NCI-H748 (cell line): ENCODE measurements around the gene GLIS1.

Source experiments
- DNase-seq: peaks from one replicate; lab custom pipeline; 2025; ENCODE audit not compliant: unreplicated experiment; lab: John Stamatoyannopoulos, UW

GLIS1 gene

DNA sequence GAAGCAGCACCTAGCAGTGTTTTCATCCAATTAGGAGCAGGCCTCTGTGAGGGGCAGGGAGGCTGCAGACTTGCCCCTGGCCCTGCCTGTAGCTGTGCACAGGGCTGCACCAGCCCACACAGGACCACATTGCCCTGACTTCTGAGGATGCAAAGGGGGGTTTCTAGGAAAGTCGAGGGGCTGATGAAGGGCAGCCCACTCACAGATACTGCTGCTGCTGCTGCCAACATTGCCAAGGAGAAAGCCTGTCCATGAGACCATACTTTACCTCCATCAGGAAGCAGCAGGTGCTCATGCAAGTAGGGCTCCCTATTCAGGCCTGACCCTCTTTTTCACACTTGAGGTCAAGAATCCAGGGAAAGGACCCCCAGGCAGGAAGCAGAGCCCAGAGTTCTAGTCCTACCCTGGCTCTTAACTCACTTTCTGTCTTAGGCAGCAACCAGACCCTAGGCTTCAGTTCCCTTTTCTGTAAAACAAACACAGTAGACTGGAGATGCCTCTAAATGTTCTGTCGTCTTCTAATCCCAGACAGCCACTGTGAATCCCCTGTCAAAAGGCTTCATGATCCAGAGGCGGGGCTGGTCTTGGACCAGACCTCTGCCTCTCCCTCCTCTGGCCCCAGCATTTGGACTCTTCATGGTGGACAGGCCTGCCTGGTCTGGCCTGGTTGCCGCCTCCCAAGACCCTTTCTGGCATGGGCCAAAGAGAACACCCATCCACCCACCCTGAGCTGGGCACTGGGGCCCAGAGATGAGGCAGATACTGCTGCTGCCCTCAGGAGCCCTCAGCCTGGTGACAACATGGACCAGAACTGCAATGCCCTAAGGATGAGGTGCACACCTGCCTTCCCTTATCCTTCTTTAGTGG, 120.2 kb downstream of the GLIS1 start:
- no peak for DNase-seq

DNA sequence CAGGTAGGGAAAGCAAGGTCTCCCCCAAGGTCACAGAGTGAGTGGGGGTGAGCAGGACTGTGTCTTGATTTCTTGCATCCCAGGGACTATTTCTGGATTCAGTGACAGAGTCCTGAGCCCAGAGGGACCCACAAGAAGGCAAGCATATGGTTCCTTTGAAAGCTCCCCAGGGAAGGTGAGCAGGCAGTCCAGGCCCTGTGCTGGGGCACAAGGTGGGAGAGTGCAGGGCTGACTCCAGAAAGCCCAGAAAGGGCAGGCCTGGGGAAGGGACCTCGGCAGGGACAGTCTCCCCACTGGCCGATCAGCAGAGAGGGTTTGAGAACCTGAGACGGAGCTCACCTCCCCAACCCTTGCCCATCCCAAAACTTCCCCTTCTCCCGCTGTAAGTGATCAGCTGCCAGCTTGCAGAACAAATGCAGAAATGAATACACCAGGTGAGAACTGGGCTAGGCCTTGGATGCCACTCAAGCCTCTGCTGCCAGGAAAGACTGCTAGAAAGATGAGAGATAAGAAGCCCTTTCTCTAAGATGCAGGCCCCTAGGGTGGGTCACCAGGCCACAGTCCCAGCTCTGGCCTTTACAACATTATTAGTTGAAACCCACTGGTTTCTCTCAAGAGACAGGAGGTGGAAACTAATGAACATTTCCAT, 121.0 kb downstream of the GLIS1 start:
- no peak for DNase-seq

DNA sequence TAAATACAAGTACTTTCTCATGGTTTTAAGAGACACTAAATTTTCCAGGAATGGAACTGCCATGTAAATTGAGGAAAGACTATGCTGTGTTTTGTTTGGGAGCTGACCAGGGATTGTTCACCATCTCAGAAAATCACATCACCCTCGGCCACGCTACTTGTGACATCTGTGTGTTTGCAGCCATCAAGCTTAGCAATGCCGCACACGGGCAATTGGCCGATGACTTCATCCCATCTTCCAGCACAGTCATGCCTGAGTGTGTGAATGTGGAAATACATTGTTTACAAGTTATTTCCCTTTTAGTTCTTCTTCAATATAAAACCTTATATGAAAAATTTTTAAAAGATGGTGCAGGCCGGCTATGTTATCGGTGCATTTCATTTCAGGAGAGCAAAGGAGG, 121.6 kb downstream of the GLIS1 start:
- no peak for DNase-seq

DNA sequence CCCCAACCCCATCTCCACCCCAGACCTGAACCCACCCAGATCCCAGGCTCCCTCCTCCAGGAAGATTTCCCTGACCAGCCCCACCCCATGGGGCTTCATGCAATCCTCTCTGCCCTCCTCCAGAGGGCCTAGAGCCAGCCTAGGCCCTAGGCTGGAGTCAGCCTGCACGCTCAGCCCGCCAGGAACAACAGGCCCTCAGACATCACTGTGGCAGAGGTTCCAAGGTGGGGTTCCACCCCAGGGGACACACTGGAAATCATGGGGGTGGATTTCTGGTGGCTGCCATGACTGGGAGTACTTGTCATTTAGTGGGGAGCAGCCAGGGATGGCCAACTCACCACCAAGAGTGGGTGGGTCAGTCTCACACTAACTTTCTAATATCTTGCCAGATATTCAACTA, 122.0 kb downstream of the GLIS1 start:
- DNase-seq: no peak

DNA sequence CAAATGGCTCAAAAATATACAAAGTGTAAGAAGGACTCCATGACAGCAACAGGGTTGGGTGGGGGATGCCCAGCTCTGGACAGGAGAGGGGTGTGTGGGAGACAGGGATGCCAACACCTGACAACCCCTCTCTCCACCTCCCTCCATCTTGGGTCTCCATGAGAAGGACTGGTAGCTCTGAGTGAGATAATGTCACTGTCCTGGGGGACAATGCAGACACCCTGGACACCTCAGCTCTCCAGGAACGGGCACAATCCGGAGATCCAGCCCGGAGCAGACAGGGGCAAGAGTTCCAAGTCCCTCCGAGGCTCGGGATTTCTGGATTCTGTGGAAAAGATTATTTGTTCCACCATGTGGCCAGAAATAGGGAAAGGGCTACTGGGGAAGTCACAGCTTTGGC, 122.5 kb downstream of the GLIS1 start:
- DNase-seq: no peak

DNA sequence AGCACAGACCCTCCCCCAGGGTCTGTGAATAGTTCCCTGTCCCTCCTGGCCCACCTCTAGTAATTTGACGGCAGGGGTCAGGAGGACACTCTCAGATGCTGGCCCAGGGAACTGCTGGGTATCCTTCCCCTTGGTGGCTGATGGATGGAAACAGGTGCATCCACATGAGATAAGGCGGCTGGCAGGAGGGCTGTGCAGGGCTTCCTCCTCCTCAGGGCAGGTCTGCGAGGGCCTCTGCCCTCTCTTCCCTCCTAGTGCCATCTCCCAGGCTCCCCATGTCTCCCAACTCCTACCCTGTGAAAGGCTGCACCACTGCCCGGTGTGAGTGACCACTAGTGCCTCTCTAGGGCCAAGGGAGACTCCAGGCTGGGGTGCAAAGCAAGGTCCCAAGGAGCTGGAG, 123.9 kb downstream of the GLIS1 start:
- no peak for DNase-seq

DNA sequence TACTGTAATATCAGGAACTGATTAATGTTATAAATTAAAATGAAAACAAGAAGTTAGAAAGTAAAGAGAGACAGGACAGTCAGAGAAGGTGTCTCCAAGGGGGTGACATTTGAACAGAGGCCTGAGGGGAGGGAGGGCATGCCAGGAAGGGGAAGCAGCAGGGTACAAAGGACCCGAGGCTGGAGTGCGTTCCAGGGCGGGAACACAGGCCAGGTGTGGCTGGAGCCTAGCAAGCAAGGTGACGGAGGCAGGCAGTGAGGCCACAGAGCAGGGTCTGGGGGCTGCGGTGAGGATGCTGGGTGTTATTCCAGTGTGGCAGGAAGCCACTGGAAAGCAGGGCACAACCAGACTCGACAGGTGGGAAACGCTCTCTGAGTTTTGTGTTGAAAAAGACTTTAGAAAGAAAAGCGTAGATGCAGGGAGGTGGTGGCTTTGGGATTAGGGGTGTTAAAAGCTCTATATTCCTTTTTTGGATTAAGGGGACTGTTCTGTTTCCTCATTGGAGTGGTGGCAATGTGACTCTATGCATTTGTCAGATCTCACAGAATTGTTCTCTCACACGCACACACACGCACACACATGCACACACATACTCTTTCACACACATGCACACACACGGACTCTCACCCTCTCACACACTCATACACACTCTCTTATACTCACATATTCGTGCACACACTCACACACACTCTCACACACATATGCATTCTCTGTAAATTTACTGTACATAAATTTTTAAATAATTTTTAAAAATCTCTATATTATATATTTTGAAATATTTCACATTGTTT, 124.5 kb downstream of the GLIS1 start:
- no peak for DNase-seq

DNA sequence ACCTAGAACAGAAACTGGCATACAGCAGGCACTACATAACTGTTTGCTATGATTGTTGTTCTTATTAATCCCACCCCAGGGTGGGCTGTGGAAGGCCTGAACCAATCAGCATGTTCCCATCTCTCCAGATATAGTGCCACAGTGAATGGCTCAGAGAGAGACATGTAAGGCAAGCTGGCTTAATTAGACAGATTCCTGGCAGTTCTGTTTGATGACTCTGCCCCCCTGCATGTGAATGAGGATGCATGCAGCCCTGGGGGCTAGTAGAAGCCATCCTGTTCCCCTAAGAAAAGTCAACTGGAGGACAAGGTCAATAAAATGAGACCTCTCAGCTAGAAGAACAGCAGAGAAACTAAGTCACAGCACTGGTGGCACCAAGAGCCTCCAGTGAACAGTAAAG, 130.3 kb downstream of the GLIS1 start:
- no peak for DNase-seq

DNA sequence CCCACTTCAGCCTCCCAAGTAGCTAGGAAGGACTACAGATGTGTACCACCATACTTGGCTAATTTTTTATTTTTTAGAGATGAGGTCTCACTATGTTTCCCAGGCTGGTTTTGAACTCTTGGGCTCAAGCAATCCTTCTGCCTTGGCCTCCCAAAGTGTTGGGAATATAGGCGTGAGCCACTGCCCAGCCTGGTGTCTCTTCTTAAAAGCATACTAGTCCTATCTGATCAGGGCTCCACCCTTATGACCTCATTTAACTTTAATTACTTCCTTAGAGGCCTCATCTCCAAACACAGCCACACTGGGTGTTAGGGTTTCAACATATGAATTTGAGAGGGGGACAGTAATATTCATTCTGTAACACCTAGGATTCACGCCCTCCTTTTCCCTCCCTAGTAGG, 130.9 kb downstream of the GLIS1 start:
- no peak for DNase-seq

DNA sequence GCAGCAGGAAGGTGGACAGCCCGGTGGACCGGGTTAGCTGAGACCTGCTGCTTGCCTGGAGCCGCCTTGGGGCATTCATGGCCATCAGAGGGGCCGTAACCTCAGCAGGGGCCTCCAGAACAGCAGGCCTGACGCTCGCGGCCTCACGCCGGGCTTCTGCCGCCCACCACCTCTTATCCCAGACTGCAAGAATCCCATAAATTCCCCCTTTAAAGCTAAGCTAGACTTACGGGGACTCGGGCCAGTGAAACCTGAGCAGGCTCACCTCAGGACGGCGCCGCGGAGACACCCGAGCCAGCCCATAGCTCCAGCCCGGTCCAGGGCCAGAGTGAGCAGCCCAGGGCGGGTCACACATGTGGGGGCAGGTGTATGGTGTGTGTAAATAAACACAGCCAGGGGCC, 132.3 kb downstream of the GLIS1 start:
- peak; percentile 36 for DNase-seq

DNA sequence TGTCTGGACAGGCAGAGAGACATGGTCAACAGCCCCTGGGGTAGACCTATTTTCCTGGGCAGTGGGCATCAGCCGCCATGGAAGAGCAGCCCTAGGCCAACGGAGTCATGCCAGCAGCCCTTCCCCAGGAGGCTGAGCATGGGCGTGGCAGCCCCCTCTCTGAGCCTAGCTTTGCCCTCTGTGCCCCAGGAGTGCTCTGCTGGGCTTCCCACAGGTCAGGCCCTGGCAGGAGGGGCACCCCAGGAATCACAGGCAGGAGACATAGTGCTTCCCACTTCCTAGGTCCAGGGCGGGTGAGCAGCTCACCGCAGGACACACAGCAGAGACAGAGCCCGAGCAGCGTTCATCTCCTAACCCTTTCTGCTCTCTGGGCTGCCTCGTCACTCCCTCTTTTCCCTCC, 132.8 kb downstream of the GLIS1 start:
- no peak for DNase-seq

DNA sequence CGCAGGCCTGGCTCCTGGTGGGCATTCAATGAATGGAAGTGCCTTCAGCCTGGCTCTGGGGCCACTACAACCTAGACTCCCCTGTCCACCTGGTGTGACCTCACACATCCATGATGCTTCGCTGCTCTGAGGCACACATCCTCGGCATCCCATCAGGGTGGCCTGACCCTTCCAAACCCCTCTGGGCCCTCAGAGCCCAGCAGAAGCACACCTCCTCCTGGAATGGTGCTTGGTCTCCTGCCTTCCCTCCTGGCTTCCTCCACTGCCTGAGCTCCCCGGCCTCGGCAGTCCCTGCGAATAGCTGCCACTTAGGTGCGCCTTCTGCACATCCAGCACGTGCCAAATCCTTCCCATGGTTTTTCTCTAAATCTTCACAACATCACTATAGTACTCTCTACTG, 133.8 kb downstream of the GLIS1 start:
- DNase-seq: no peak

DNA sequence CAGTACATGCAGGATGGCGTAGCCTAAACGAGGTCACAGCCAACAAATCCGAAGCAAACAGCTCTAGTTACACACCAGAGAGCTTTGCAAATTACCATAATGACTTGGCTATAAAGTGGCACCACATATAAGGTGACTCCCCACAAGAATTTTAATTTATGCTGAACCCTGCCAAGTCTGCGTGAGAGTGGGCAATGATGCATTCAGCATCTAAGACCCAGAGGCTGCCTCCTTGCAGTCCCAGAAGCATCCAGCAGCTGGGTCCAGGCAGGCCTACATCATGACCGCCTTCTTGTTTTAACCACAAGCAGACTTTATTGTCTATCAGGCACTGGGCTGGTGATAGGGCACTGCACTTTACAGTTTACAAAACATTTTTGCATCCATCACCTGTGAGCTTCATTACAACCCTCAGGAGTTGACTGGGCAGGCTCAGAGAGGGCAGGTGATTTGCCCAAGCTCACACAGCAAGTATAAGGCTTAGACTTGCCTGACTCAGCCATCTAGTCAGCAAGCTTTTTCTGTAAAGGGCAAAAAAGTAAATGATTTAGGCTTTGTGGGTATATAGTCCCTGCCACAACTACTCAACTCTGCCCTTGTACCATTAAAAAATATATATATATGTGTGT, 134.6 kb downstream of the GLIS1 start:
- no peak for DNase-seq

DNA sequence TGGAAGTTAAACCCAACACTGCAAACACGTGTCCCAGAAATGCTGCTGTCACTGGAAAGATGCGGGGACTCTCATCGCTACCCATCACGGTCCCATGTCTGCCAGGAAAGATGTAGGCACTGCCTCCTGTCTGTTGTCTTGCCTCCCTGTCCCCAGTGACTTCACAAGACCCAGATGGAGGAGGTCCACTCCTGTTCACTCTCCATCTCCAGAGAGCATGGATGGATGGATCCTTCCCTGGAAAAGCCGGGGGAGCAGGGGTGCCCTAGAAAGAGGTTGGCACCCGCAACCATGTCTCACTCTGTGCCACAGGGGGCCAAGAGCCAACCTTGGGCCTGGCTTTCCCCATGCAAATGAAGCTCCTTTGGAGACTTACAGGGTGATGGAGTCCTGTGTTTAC, 135.5 kb downstream of the GLIS1 start:
- no peak for DNase-seq

DNA sequence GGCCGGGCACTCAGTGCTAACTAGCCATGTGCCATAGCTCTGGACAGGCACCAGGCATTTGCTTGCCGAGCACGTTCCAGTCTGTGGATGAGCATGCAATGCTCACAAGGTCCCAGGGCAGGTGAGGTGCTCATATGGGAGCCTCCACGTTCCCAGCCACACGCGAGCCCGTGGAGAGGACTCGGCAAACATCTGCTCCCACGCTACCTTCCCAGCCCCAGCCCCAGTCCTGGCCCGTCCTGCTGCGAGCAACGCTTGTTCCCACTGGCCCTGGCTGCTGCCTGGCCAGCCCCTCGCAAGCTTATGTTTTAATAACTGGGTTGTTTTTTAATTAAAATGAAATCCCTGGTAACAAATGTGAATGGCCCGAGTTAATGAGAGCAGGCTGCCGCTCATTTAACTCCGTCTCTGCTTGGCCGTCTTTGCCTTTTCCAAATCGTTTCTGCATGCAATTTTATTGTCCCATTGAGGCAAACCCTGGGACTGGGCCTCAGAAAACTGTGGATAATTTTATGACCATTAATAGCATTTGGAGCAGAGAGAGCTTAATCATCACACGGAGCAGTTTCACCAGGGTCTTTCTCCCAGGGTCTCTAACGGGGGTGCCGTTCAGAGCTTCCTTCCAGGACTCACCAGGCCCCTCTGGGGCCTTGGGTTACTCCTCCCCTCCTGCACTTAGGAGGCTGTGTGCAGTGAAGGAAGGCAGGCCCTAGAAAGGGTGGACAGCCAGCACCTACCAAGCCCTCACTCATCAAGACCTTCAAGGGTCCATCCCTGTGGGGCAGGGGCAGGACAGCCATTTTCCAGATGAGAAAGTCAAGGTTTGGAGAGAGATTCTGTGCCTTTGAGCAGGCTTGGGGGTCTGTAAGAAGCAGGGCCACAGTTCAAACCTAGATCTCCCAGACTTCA, 136.8 kb downstream of the GLIS1 start:
- DNase-seq: no peak

DNA sequence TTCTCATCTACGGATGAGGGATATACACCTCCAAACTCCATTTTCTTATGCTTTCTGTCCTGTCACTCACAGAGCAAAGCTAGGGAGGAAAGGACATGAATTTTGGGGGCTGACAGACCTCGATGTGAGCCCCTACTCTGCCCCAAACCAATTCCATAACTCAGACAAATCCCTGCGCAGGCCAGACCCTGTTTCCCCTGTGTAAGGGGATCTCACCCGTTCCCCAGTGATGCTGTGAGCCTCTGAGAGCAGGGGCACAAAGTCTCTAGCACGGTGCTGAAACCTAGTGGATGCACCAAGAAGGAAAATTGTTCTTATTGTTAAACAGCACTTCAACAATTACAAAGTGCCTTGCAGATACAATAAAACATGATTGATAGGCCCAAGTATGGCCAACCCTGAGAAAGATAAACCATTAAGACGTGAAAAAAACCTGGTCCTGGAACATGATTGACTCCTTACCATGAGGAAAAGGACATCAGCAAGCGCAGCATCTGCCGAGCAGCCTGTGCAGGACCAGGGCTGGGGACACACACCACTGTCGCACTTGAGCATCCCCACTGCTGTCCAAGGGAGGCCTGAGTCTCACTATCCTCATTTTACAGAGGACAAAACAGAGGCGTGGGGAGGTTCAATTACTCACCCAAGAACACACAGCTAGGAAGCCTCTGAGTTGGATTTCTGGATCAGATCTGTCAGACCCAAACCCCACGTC, 137.8 kb downstream of the GLIS1 start:
- DNase-seq: no peak

DNA sequence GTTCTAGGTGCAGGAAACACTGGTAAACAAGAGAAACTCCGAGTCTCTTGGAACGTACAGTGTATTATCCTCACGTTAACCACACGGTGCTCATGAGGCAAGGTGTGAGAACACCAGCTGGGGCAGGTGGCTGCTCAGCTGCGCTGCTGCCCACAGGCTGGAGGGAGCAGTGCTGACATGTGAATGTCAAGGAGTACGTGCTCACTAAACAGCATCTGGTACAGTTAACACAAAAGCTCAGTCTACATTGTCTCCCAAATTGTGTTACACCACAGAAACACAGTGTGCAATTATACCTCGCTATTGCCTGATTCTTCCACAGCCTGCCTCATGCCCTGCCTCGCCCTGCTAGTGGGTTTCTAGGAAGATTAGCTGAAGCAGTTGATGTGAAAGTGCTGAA, 138.4 kb downstream of the GLIS1 start:
- DNase-seq: peak; percentile 20

DNA sequence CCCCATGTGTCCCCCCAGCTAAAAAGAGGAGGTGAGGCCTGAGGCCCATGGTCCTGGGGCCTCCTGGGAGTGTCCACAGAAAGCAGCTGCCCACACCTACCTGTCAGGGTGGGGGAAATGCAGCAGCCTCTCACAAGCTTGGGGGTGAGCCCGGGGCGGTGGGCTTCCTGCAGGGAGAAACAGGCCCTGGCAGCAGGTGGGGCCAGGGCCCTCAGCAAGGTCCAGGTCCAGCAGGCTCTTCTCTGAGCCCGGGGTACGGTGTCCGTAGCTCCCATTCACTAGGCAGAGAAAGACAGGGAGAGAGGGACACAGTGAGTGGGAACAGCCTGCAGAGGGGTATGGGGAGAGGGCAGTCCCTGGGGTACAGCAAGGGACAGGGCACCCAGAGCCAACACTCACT, 139.0 kb downstream of the GLIS1 start:
- DNase-seq: no peak

DNA sequence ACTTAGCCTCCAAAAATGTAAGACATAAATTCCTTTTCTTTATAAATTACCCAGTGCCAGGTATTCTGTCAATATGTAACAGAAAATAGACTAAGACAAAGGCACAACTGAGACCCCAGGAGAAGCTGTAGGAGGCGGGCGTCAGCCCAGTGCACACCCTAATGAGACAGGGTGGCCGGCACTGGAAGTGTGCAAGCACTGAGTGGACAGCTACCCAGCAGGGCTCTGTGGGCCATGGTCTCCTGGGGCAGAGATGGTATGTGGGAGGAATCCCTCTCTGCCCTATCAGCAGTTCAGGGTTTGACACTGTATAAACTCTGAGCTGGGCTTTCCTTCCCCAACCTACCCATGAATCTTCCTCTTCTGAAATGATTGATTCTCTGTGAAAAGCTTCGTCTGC, 139.5 kb downstream of the GLIS1 start:
- no peak for DNase-seq

DNA sequence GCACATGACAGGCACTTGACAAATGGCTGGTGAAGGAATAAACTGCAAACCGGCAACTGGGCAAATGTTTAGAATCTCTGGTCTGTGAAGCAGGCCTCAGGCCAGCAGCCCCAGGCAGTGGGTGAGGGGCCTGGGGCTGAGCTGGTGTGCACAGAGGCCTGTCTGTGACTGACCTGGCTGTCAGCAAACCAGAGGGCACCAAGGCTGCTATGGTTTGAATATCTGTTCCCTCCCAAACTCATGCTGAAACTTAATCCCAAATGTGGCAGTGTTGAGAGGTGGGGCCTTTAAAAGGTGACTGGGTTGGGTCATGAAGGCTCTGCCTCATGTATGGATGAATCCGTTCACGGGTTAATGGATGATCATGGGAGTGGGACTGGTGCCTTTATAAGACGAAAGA, 140.0 kb downstream of the GLIS1 start:
- DNase-seq: no peak
